GM11168 (cell line): Measurements from ENCODE around the gene NR1D1.
"Not testable (repeated sequence)": the region's sequence is repeated elsewhere in the genome, so short reads cannot be mapped to it uniquely, and the experiment has no call there.

Experiments used
- in situ Hi-C: fragments of 300-500 bp; cut with MboI; formaldehyde crosslinking; loops from one replicate; pipeline ENCODE4 v1.12.0; 2022; ENCODE audit warnings: low sequenced_read_pairs; ENCODE audit not compliant: unreplicated experiment

NR1D1 gene

GRCh38 chr17:40100419-40100668 lies at the start of gene NR1D1:
TSS of gene NR1D1 (minus strand) at chr17:40100589. CDS start at chr17:40100094, 495 bp downstream.
- in situ Hi-C loops, result no loop called here

- in situ Hi-C loops, result no loop called here
Observed at GRCh38 chr17:40148527-40148926, 48.1 kb upstream of the NR1D1 start.

- in situ Hi-C loops, result no loop called here
Observed at GRCh38 chr17:40145476-40145875, 45.1 kb upstream of the NR1D1 start.

GRCh38 chr17:40143166-40143565 lies 42.8 kb upstream of the NR1D1 start:
- in situ Hi-C loops, result not testable (repeated sequence)

- in situ Hi-C loops, result no loop called here
Observed at GRCh38 chr17:40139566-40140058, 39.2 kb upstream of the NR1D1 start.

- in situ Hi-C loops, result no loop called here
Observed at GRCh38 chr17:40135817-40136216, 35.4 kb upstream of the NR1D1 start.

GRCh38 chr17:40134184-40134583 lies 33.8 kb upstream of the NR1D1 start:
- in situ Hi-C loops, result no loop called here

- in situ Hi-C loops, result no loop called here
Observed at GRCh38 chr17:40130352-40131042, 30.1 kb upstream of the NR1D1 start.

GRCh38 chr17:40129498-40129897 lies 29.1 kb upstream of the NR1D1 start:
- in situ Hi-C loops, result no loop called here

GRCh38 chr17:40124279-40125141 lies 24.1 kb upstream of the NR1D1 start:
- in situ Hi-C loops, result no loop called here

- in situ Hi-C loops, result no loop called here
Observed at GRCh38 chr17:40123811-40124114, 23.4 kb upstream of the NR1D1 start.

GRCh38 chr17:40122999-40123810 lies 22.8 kb upstream of the NR1D1 start:
- in situ Hi-C loops, result no loop called here

- in situ Hi-C loops, result no loop called here
Observed at GRCh38 chr17:40122136-40122998, 22.0 kb upstream of the NR1D1 start.

GRCh38 chr17:40121181-40122135 lies 21.1 kb upstream of the NR1D1 start, which contains the start of gene MSL1:
TSS of gene MSL1 (plus strand) at chr17:40121971. CDS start at chr17:40122613, 642 bp downstream.
- in situ Hi-C loops, result no loop called here

- in situ Hi-C loops, result loop anchor here (5.0 kb wide), 1 partner anchor 47 kb away; no protein-coding TSS in a partner anchor
Observed at GRCh38 chr17:40115101-40115436, 14.7 kb upstream of the NR1D1 start.

GRCh38 chr17:40113907-40114245 lies 13.5 kb upstream of the NR1D1 start:
- in situ Hi-C loops, result no loop called here

GRCh38 chr17:40113110-40113906 lies 12.9 kb upstream of the NR1D1 start:
- in situ Hi-C loops, result no loop called here

GRCh38 chr17:40112718-40113109 lies 12.3 kb upstream of the NR1D1 start:
- in situ Hi-C loops, result no loop called here
